LNCaP clone FGC (cell line): ENCODE measurements around the gene PML.

Experiments used
- DNase-seq: peaks from one replicate; pipeline ENCODE4 v3.0.0-alpha.2; 2011; ENCODE audit warnings: low read depth
- H3K4me3 ChIP-seq: 2 replicates; pipeline ENCODE4 v1.5.1; 2011; ENCODE audit warnings: mild to moderate bottlenecking, low read depth, low read length, control low read depth
- CTCF ChIP-seq: IDR thresholded peaks from 2 replicates; pipeline ENCODE4 v1.5.1; 2012; ENCODE audit warnings: mild to moderate bottlenecking; ENCODE audit not compliant: control insufficient read depth, insufficient read depth; ENCODE audit errors: extremely low read depth

The PML gene

GRCh38 chr15:73948982-73949381, 45.5 kb upstream of the PML start:
- no peak for DNase-seq
- no peak for TF ChIP-seq CTCF

GRCh38 chr15:73949496-73949895, 45.0 kb upstream of the PML start:
- no peak for DNase-seq
- TF ChIP-seq CTCF = no peak
- no peak overlapping the region for H3K4me3 ChIP-seq

More at GRCh38 chr15:73948982-73949381, 45.5 kb upstream of the PML start:
- H3K4me3 ChIP-seq = no peak overlapping the region

- TF ChIP-seq CTCF = no peak
- no peak for DNase-seq
- H3K4me3 ChIP-seq = no peak overlapping the region
These were observed 44.1 kb upstream of the PML start for GRCh38 chr15:73950479-73950830.

GRCh38 chr15:73950831-73951561, 43.5 kb upstream of the PML start:
- no peak for DNase-seq
- TF ChIP-seq CTCF = peak; percentile 50
- no peak overlapping the region for H3K4me3 ChIP-seq

GRCh38 chr15:73951601-73952000, 42.9 kb upstream of the PML start:
- DNase-seq = no peak
- H3K4me3 ChIP-seq = no peak overlapping the region
- no peak for TF ChIP-seq CTCF

GRCh38 chr15:73952171-73952912, 42.2 kb upstream of the PML start:
- H3K4me3 ChIP-seq = no peak overlapping the region
- no peak for TF ChIP-seq CTCF
- DNase-seq = no peak
